GM10248 (cell line): ENCODE measurements around the gene MSI2.

Experiments
- CTCF ChIA-PET: fragments of 300-600 bp; sonication (Branson Sonifier 250); formaldehyde crosslinking; extraction: SDS; loops from one replicate; lab custom pipeline; 2021; ENCODE audit warnings: antibody characterized with exemption; lab: Yijun Ruan, JAX
- POLR2A ChIA-PET: fragments of 350-650 bp; sonication (Branson Sonifier 250); formaldehyde crosslinking; extraction: SDS; loops from one replicate; lab custom pipeline; 2020; ENCODE audit warnings: antibody characterized with exemption; lab: Yijun Ruan, JAX
- DNase-seq: peaks from one replicate; pipeline ENCODE4 v3.0.0; 2012; ENCODE audit errors: extremely low spot score
- TF ChIP-seq, protein P1 (sequence below): IDR thresholded peaks from 2 replicates; pipeline ENCODE4 v1.5.1; 2012; ENCODE audit warnings: mild to moderate bottlenecking, low read depth; ENCODE audit errors: extremely low read depth, missing control alignments, control extremely low read depth

The MSI2 gene

DNA sequence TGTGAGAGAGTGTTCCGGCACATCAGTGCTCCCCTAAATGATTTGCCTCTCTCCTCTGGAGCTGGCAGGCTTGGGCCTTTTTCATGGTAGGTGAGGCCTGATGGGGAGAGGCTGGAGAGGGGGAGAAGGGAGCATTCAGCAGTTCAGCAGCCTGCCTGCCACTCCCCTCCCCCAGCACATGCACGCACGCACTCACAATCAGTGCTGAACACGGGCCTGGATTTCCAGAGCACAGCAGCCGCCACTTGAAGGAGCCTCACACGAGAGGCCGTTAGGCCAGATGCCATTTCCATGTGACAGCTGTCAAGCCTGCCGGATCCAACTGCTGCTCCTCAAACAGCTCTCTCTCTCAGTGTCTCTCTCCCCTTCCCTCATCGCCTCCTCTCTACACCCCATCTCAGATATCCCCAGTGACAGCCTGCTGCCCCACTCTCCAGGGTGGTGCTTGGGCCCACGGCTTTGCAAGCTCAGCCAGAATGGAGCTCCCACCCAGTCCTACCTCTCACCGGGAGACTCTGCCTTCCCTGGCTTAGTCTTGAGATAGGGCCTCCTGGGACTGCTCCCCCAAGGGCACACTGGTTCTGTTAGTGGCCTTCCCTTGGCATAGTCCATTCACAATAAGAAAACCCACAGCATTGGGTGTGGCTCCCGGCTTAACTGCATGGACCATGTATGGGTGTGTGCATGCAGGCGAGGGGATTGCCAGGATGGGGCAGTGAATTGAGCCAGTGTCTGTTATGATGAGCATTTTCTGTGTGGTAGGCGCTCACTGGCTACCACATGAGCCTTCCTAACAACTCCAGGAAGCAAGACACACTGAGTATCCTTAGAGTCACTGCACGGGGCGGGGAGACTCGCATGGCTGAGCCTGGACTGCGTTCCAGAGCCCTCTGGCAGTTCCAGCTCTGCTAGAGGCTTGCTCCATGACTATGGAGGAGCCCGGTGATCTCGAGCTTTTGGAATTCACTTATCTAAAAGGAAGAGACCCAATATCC, 262.6 kb downstream of the MSI2 start:
- CTCF ChIA-PET: interaction anchor here (1.4 to 2.1 kb wide), 3 partner anchors 34 to 276 kb away, joined by 3 to 6 read pairs (median 4); no protein-coding TSS in a partner anchor
- no peak for DNase-seq
- TF ChIP-seq, protein P1, sequence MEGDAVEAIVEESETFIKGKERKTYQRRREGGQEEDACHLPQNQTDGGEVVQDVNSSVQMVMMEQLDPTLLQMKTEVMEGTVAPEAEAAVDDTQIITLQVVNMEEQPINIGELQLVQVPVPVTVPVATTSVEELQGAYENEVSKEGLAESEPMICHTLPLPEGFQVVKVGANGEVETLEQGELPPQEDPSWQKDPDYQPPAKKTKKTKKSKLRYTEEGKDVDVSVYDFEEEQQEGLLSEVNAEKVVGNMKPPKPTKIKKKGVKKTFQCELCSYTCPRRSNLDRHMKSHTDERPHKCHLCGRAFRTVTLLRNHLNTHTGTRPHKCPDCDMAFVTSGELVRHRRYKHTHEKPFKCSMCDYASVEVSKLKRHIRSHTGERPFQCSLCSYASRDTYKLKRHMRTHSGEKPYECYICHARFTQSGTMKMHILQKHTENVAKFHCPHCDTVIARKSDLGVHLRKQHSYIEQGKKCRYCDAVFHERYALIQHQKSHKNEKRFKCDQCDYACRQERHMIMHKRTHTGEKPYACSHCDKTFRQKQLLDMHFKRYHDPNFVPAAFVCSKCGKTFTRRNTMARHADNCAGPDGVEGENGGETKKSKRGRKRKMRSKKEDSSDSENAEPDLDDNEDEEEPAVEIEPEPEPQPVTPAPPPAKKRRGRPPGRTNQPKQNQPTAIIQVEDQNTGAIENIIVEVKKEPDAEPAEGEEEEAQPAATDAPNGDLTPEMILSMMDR: no peak
- POLR2A ChIA-PET: no interaction called here

GRCh38 chr17:57519800-57520199, 263.5 kb downstream of the MSI2 start:
- DNase-seq: no peak
- TF ChIP-seq, protein P1: no peak
- CTCF ChIA-PET: interaction anchor here (1.4 to 2.1 kb wide), 2 partner anchors 33 to 79 kb away, joined by 3 to 6 read pairs; no protein-coding TSS in a partner anchor
- POLR2A ChIA-PET: no interaction called here

GRCh38 chr17:57521606-57522005, 265.3 kb downstream of the MSI2 start:
- ChIA-PET CTCF (interaction anchor here (0.9 to 3.0 kb wide), 6 partner anchors 11 to 279 kb away, joined by 3 to 16 read pairs (median 6); no protein-coding TSS in a partner anchor), POLR2A (no interaction called here)
- DNase-seq: no peak
- TF ChIP-seq, protein P1: no peak

- POLR2A ChIA-PET: interaction anchor here (0.6 kb wide), 1 partner anchor 24 kb away, joined by 3 read pairs; no protein-coding TSS in a partner anchor
- no peak for DNase-seq
- CTCF ChIA-PET: interaction anchor here (0.8 to 3.0 kb wide), 6 partner anchors 11 to 149 kb away, joined by 3 to 16 read pairs (median 6); no protein-coding TSS in a partner anchor
- TF ChIP-seq, protein P1: no peak
Observed at GRCh38 chr17:57522042-57523005, 266.0 kb downstream of the MSI2 start.

DNA sequence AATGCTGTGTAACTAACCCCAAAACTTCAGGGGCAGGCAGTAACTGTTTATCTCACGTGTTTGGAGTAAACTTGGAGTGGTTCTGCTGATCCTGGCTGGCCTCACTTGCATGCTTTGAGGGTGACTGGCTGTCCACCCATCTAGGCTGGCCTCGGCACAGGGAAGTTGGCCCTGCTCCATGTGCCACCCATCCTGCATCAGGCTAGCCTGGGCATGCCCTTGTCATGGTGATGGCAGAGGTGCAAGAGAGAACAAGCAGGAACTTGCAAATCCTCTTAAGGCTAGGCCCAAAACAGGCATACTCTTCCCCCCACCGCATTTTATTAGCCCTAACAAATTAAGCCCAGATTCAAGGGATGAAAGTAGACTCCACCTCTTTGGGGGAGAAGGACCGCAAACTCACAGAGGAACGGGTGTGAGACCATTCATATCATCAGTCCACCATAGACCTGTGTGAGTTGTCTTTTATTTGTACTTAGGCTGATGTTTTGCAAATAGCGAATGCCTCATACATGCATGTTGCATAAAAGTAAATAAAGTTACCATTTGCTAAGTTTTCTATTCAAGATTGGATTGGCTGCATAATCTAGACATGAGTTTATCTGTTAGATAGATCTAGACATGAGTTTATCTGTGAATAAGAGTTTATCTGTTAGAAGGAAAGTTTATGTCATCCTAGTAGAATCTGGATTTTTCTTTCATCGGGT, 267.8 kb downstream of the MSI2 start:
- ChIA-PET CTCF (interaction anchor here (0.7 to 2.7 kb wide), 5 partner anchors 19 to 84 kb away, joined by 3 to 6 read pairs (median 3); no protein-coding TSS in a partner anchor), POLR2A (no interaction called here)
- TF ChIP-seq, protein P1: no peak
- DNase-seq: no peak
